KMS-11 (cell line): ENCODE measurements around the gene NKAIN4.

ENCODE experiments used
- H2AFZ ChIP-seq: fragments of 200-600 bp; sonication (generic); 2 replicates; pipeline ENCODE4 v1.6.1; 2016; ENCODE audit warnings: antibody characterized with exemption, mixed run types, low read depth
- H3K27ac ChIP-seq: fragments of 200-600 bp; sonication (generic); 2 replicates; pipeline ENCODE4 v1.6.1; 2016; ENCODE audit warnings: mild to moderate bottlenecking, mixed run types
- H3K27me3 ChIP-seq: fragments of 200-600 bp; sonication (generic); 2 replicates; pipeline ENCODE4 v1.6.1; 2017; ENCODE audit warnings: mild to moderate bottlenecking, low read depth, mixed run types, moderate library complexity; ENCODE audit not compliant: insufficient read depth
- H3K36me3 ChIP-seq: fragments of 200-600 bp; sonication (generic); 2 replicates; pipeline ENCODE4 v1.6.1; 2017; ENCODE audit warnings: mild to moderate bottlenecking, mixed run types; ENCODE audit not compliant: insufficient read depth
- H3K4me1 ChIP-seq: fragments of 200-600 bp; sonication (generic); 2 replicates; pipeline ENCODE4 v1.6.1; 2016; ENCODE audit warnings: mild to moderate bottlenecking, low read depth, mixed run types; ENCODE audit not compliant: poor library complexity, severe bottlenecking
- H3K4me2 ChIP-seq: fragments of 200-600 bp; sonication (generic); 2 replicates; pipeline ENCODE4 v1.7.0; 2016; ENCODE audit warnings: mild to moderate bottlenecking, mixed run types
- H3K4me3 ChIP-seq: fragments of 200-600 bp; sonication (generic); IDR thresholded peaks from 2 replicates; pipeline ENCODE4 v1.6.1; 2017; ENCODE audit warnings: low read depth, low read length, mixed read lengths; ENCODE audit not compliant: insufficient read depth
- H3K79me2 ChIP-seq: fragments of 200-600 bp; sonication (generic); 2 replicates; pipeline ENCODE4 v1.6.1; 2016; ENCODE audit warnings: low read depth, mixed run types; ENCODE audit not compliant: insufficient read depth
- H3K9ac ChIP-seq: fragments of 200-600 bp; sonication (generic); 2 replicates; pipeline ENCODE4 v1.6.1; 2016; ENCODE audit warnings: mild to moderate bottlenecking, mixed run types
- H4K20me1 ChIP-seq: fragments of 200-600 bp; sonication (generic); 2 replicates; pipeline ENCODE4 v1.6.1; 2016; ENCODE audit warnings: mild to moderate bottlenecking, mixed run types; ENCODE audit not compliant: insufficient read depth
- CTCF ChIP-seq: fragments of 200-600 bp; sonication (generic); conservative IDR thresholded peaks from 2 replicates; pipeline ENCODE4 v1.6.1; 2017; ENCODE audit warnings: low read depth, mild to moderate bottlenecking, antibody characterized with exemption, low read length, moderate library complexity, mixed read lengths

Gene NKAIN4

GRCh38 chr20:63256954-63257353 is 2.7 kb upstream of the NKAIN4 start:
- Histone ChIP-seq H2AFZ (no peak overlapping the region), H3K27me3 (peaks cover 96% of the 10 kb centered on the region), H3K27ac (no peak overlapping the region), H3K9ac (no peak overlapping the region), H3K36me3 (no peaks in the 10 kb centered on the region), H3K4me1 (no peaks in the 10 kb centered on the region), H3K79me2 (no peaks in the 10 kb centered on the region), H4K20me1 (no peaks in the 10 kb centered on the region), H3K4me3 (no peak overlapping the region), H3K4me2 (no peak overlapping the region)
- no peak for TF ChIP-seq CTCF

- Histone ChIP-seq H3K27ac (no peak overlapping the region), H3K79me2 (no peaks in the 10 kb centered on the region), H3K4me1 (no peaks in the 10 kb centered on the region), H2AFZ (no peak overlapping the region), H3K9ac (no peak overlapping the region), H4K20me1 (no peaks in the 10 kb centered on the region), H3K36me3 (no peaks in the 10 kb centered on the region), H3K4me2 (no peak overlapping the region), H3K27me3 (peaks cover 96% of the 10 kb centered on the region), H3K4me3 (no peak overlapping the region)
- TF ChIP-seq CTCF = no peak
Observed at GRCh38 chr20:63255931-63256704, 1.9 kb upstream of the NKAIN4 start.

GRCh38 chr20:63254606-63255384 is 532 bp upstream of the NKAIN4 start:
- Histone ChIP-seq H3K4me3 (no peak overlapping the region), H4K20me1 (no peaks in the 10 kb centered on the region), H3K4me1 (no peaks in the 10 kb centered on the region), H3K79me2 (no peaks in the 10 kb centered on the region), H2AFZ (no peak overlapping the region), H3K36me3 (no peaks in the 10 kb centered on the region), H3K9ac (no peak overlapping the region), H3K27ac (no peak overlapping the region), H3K4me2 (no peak overlapping the region), H3K27me3 (peaks cover 94% of the 10 kb centered on the region)
- TF ChIP-seq CTCF = no peak

GRCh38 chr20:63253438-63254231 is 628 bp downstream of the NKAIN4 start:
- H2AFZ ChIP-seq = no peak overlapping the region
- H3K4me2 ChIP-seq = no peak overlapping the region
- H3K4me1 ChIP-seq = no peaks in the 10 kb centered on the region
- H3K9ac ChIP-seq = no peak overlapping the region
- H4K20me1 ChIP-seq = no peaks in the 10 kb centered on the region
- H3K4me3 ChIP-seq = no peak overlapping the region
- no peak overlapping the region for H3K27ac ChIP-seq
- H3K79me2 ChIP-seq = no peaks in the 10 kb centered on the region
- H3K36me3 ChIP-seq = no peaks in the 10 kb centered on the region
- peaks cover 94% of the 10 kb centered on the region for H3K27me3 ChIP-seq
- TF ChIP-seq CTCF = no peak
